NCI-H2107 treated with DMSO at 0.1 percent for 48 hours (cell line): ENCODE results near the gene CLK3.
"Not testable (repeated sequence)": the region's sequence is repeated elsewhere in the genome, so short reads cannot be mapped to it uniquely, and the experiment has no call there.

Source experiments
- DNase-seq: peaks from one replicate; lab custom pipeline; 2025; ENCODE audit not compliant: unreplicated experiment; lab: John Stamatoyannopoulos, UW

Gene CLK3

GRCh38 chr15:74620636-74621545 is 5.3 kb downstream of the CLK3 start:
- DNase-seq = no peak

- DNase-seq = no peak
Measured at GRCh38 chr15:74621546-74621920, 5.9 kb downstream of the CLK3 start.

- no peak for DNase-seq
Measured at GRCh38 chr15:74621936-74622335, 6.3 kb downstream of the CLK3 start.

DNA sequence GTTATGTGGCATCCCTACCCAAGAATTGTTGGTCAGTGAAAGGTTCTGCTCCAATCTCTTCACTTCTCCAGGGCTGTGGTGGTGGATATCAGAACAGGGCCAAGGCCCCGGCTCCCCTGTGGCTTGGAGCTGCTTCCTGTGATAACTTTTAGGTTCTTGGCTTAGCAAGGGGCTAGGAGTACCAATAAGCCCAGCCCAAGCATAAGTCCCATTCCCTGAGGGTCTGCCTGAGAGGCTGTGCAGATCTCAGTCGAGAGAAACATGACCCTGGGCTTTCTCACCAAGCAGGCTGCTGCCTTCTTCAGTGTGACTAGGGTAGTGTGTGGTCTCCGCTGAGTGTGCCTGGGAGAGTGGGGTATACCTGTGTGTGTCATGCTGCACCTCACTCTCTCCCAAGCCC is 7.1 kb downstream of the CLK3 start:
- no peak for DNase-seq

GRCh38 chr15:74624020-74624602 is 8.5 kb downstream of the CLK3 start:
- DNase-seq = no peak

GRCh38 chr15:74625693-74626092 is 10.1 kb downstream of the CLK3 start:
- no peak for DNase-seq

DNA sequence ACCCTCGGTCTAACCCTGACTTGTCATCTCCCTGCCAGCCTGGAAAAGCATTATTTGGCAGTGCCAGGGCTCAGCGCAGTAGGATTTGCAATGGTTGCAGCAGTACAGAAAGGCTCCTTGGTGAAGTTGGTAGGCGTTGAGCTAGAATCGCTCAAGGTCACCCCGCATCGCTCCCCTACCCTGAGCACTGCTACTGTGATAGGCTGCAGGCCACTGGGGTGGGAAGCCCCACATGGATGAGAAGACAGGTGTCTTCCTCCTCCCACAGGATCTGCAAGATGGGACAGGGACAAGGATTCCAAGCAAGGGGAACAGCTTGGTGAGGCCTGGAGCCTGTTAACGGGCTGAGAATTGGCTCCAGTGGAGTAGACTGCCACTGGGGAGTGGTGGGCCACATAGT is 10.7 kb downstream of the CLK3 start:
- DNase-seq = no peak

GRCh38 chr15:74626752-74627692 is 11.4 kb downstream of the CLK3 start:
- no peak for DNase-seq

DNA sequence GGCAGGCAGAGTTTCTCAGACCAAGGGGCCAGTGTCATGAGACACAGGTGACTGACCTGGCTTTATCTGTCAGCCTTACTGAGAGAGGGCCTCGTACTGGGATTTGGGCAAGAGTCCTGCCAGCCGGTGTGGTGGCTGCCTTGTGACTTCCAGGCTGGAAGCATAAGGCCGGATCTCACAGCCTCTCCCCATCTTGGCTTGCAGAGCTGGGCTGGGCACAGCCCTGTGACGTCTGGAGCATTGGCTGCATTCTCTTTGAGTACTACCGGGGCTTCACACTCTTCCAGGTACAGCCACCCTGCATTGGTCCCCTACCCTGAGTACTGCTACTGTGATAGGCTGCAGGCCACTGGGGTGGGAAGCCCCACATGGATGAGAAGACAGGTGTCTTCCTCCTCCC is 12.1 kb downstream of the CLK3 start:
- no peak for DNase-seq

DNA sequence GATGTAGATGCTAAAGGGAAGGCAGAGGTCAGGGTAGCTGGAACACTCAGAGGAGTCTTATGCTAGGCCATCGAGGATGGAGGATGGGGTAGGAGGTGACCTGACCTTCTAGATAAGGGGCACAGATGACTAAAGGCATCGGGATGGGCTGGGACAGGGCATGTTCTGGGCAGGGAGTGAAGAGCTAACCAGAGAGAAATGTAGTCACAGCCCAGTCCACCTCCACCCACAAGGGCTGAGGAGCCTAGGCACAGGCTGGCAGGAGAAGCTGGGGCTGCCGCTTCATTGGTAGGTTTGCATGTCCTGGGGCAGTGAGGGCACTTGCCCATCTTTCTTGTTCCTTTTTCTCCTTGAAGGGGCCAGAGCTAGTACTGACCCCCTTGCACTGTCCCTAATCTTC is 12.6 kb downstream of the CLK3 start:
- no peak for DNase-seq

- no peak for DNase-seq
Measured at GRCh38 chr15:74628949-74629348, 13.3 kb downstream of the CLK3 start.

GRCh38 chr15:74629696-74630095 is 14.1 kb downstream of the CLK3 start:
- not testable (repeated sequence) for DNase-seq

DNA sequence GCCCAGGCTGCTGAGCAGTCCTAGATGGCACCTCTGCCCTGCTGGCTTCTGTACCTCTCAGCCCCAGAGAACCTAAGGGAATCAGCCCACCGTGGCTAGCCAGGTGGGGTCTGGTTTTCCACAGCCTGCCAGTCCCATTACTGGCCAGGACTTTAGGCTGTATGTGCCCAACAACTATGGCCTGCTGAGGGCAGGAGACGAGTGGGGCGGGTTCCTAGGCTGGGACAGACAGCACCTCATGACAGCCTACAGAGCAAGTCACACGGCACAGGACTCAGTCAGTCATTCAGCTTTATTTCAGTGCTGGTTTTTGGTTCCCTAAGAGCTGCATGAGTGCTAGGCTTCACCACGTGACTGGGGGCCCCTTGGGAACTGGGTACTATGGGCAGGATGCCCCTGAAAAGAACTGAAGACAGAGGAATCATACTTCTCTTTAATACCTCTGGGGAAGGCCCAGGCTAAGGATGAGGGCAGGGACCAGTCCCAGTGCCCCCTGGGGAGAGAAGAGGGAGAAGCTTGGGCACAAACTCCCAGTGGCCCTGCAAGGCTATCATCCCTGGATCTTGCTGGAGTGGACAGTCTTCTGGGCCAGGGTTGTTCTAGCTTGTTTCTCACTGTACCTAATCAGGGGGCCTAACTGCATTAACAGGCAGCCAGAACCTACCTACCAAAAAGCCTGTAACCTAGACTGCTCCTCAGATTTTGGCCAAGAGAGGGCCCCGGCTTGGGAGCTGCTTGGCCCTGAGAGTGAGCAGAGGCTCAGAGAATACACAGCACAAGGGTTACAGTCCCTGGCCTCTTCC is 14.8 kb downstream of the CLK3 start:
- no peak for DNase-seq

- DNase-seq = no peak
Measured at GRCh38 chr15:74631087-74631385, 15.4 kb downstream of the CLK3 start.

DNA sequence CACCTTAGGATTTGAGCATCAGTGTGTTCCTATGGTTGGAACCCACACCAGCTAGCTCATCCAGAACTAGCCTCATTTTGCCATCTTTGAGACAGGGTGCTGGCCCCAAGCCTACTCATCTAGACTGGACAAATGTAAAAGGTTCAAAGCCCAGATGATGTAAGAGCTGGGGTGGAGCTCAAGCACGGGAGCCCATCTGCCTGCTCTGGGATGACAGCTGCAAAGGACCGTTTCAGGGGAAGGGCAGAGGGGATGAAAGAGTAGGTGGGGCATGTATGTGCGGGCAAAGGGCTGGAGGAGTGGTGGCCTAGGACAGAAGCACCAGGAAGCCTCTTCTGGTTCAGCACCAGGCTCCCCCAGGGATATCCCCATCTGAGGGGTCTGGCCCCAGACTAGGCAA is 15.8 kb downstream of the CLK3 start:
- no peak for DNase-seq

GRCh38 chr15:74631935-74632560 is 16.4 kb downstream of the CLK3 start:
- no peak for DNase-seq

GRCh38 chr15:74632601-74633000 is 17.0 kb downstream of the CLK3 start:
- no peak for DNase-seq

DNA sequence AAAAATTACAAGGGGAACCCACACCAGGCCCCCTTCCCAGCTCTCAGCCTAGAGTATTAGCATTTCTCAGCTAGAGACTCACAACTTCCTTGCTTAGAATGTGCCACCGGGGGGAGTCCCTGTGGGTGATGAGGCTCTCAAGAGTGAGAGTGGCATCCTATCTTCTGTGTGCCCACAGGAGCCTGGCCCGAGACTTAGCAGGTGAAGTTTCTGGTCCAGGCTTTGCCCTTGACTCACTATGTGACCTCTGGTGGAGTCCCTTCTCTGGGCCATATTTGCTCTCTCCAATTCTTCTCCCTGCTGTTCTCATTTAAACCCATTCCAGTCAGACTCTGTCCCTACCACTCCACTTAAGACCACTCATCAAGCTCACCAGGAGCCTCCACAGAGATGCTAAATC is 18.1 kb downstream of the CLK3 start:
- no peak for DNase-seq

- DNase-seq = no peak
Measured at GRCh38 chr15:74635228-74635627, 19.6 kb downstream of the CLK3 start.

- DNase-seq = no peak
Measured at GRCh38 chr15:74636984-74637383, 21.3 kb downstream of the CLK3 start.

DNA sequence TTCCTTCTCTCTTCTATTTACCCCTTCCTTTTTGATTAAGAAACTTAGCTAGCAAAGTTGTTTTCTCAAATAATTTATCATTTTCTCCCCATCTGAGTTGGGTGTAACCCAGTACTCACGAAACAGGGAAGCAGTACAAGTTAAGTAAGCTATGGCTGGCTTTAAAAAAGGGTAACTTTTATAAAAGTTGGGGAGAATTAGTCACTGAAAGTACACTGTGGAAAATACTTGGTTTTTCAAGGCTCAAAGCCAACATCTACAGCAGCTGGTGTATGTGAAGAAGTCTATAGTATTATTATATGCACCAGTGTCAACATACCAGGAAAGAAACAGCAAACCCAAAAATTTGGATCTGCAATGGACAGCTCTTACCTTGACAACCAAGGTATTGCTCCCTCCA is 25.5 kb downstream of the CLK3 start:
- DNase-seq = no peak
